Measurements from ENCODE around the gene PLPPR2.
A peak's percentile ranks its signal among the peaks of the same experiment; 100 is the strongest.
"Not testable (repeated sequence)": the region's sequence is repeated elsewhere in the genome, so short reads cannot be mapped to it uniquely, and the experiment has no call there.

PLPPR2 gene

GRCh38 chr19:11373885-11374432 is 18.7 kb downstream of the PLPPR2 start:
- no peak for DNase-seq

GRCh38 chr19:11374433-11375142 is 19.4 kb downstream of the PLPPR2 start, which contains the start of gene SWSAP1:
TSS of gene SWSAP1 (plus strand) at chr19:11374666. CDS start at chr19:11374681, 15 bp downstream.
- DNase-seq: peak; percentile 100

- no peak for DNase-seq
Observed at GRCh38 chr19:11375143-11375948, 20.1 kb downstream of the PLPPR2 start.

GRCh38 chr19:11377237-11377636 is 22.0 kb downstream of the PLPPR2 start:
- no peak for DNase-seq

- no peak for DNase-seq
Observed at GRCh38 chr19:11377756-11378155, 22.5 kb downstream of the PLPPR2 start.

GRCh38 chr19:11378319-11379189 is 23.3 kb downstream of the PLPPR2 start:
- peak; percentile 79 for DNase-seq

- not testable (repeated sequence) for DNase-seq
Observed at GRCh38 chr19:11379269-11379845, 24.1 kb downstream of the PLPPR2 start.

GRCh38 chr19:11379857-11380350 is 24.7 kb downstream of the PLPPR2 start:
- no peak for DNase-seq

GRCh38 chr19:11380653-11381537 is 25.7 kb downstream of the PLPPR2 start:
- DNase-seq: peak; percentile 99

- no peak for DNase-seq
Observed at GRCh38 chr19:11382898-11383705, 27.9 kb downstream of the PLPPR2 start.

- DNase-seq: no peak
Observed at GRCh38 chr19:11383706-11384048, 28.4 kb downstream of the PLPPR2 start.

GRCh38 chr19:11384778-11385129 is 29.5 kb downstream of the PLPPR2 start:
- no peak for DNase-seq

- DNase-seq: no peak
Observed at GRCh38 chr19:11387162-11388034, 32.2 kb downstream of the PLPPR2 start.

- DNase-seq: no peak
Observed at GRCh38 chr19:11390359-11390758, 35.1 kb downstream of the PLPPR2 start.

- DNase-seq: no peak
Observed at GRCh38 chr19:11390933-11391680, 35.9 kb downstream of the PLPPR2 start.

- no peak for DNase-seq
Observed at GRCh38 chr19:11397089-11397610, 41.9 kb downstream of the PLPPR2 start.

- no peak for DNase-seq
Observed at GRCh38 chr19:11399667-11400066, 44.4 kb downstream of the PLPPR2 start.

GRCh38 chr19:11400798-11401197 is 45.6 kb downstream of the PLPPR2 start:
- peak; percentile 79 for DNase-seq

Data from eye (tissue), 1 donor.